ENCODE measurements around the gene ACYP2.

ACYP2 gene

GRCh38 chr2:54161660-54162424, 46.4 kb downstream of the ACYP2 start:
- no peak for DNase-seq

- no peak for DNase-seq
Observed at GRCh38 chr2:54164106-54164505, 48.7 kb downstream of the ACYP2 start.

DNA sequence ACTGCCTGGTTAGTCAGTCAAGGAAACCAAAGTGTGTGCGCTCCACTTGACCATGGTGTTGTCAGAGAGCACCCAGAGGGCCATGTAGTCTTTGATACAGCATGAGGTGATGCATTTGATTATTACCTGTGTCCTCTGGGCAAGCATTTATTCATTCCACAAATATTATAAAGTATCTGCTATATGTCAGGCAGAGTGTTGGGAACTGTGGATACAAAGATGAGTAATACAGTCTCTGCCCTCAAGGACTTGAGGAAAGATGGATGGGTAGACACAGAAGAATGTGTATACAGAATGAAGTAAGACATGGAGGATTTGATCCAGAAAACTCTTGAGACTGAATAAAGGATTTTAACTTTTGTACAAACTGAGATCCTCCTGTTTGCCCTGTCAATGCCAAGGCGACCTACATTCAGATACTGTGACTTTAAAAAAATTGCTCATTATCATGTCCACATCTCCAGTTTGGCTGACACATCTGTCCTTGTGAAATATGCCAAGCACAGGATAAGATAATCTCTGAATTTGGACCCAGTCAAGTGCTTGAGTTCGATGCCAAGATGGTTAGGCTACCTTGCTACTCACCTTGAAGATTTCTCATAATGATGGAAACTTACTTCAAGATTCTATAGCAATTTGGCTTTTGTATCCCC, 50.8 kb downstream of the ACYP2 start:
- DNase-seq = peak; percentile 11

- DNase-seq = peak; percentile 62
Observed at GRCh38 chr2:54176577-54176976, 61.2 kb downstream of the ACYP2 start.

DNA sequence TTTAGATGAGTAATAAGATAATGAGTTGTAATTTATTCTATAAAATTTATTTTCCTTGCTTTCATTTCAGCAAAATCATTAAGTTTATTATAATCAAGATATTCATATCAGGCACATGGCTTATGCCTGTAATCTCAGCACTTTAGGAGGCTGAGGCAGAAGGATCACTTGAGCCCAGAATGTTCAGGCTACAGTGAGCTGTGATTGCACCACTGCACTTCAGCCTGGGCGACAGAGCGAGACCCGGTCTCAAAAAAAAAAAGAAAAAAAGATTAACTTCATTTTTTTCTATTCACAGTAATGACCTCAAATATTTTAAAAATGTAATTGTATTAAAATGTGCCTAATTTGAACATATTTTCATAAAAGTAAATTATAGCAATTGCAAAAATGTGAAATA, 67.9 kb downstream of the ACYP2 start:
- DNase-seq = no peak

DNA sequence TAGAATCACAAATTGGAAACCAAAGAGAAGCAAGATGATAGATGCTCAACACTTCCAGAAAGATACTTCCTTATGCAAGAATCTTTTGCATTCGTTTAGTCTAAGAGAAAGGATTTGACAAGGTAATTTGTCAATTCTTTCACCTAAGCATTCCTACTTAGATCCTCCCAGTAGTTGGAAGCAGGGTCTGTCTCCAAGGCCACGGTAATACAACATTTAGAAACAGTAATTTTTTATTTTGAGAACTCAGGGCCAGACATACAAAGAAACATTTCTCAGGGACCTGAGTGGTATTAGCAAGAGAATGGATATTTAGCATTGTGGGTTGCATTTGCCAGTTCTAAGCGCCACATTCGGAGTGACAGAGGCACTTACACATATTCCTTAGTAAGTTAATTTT, 68.6 kb downstream of the ACYP2 start:
- DNase-seq = no peak

DNA sequence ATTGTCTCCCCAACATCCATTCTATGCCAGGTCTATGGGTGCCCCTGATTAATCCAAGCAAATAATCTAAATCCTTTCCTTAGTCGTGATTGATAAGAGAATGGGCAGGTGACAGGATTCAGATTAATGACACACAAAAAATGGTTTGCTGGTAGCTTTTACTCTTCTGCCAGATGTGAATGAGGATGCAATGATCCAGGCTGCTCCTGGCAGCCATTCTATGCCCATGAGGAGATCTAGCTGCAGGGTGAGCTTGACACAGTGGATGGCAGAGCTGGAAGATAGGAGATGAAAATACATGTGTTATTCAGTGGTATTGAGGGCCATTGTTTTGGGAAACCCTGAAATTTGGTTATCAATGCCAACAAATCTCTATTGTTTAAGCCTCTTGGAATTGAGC, 69.7 kb downstream of the ACYP2 start:
- no peak for DNase-seq

DNA sequence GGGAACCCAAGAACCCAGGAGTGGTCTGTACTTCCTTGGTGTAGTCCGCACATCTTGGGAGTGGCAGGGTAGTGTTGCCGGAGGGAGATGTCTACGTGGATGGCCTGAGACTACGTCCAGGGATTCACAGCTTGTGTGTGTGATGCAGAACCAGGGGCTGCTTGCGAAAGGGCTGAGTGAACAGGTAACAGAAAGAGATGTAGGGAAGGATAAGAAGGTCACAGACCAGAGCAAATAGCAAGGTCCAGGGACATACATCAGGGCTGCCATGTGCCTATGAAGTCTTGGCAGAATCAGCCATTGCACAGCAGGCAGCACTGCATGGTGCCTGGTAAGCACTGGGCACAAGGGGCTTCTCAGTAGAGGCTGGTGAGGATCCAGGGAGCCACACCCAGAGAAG, 71.9 kb downstream of the ACYP2 start:
- DNase-seq = no peak

DNA sequence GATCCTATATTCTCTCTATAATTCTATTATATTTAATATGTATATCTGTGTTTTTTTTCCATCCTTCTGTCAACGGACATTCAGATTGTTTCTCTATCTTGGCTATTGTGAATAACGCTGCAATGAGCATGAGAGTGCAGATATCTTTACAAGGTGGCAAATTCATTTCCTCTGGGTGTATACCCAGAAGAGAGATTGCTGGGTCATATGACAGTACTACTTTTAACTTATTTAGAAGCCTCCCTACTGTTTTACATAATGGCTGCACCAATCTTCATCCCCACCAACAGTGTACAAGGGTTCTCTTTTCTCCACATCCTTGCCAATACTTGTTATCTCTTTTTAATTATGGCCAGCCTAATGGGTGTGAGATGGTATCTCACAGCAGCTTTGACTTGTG, 74.1 kb downstream of the ACYP2 start:
- no peak for DNase-seq

DNA sequence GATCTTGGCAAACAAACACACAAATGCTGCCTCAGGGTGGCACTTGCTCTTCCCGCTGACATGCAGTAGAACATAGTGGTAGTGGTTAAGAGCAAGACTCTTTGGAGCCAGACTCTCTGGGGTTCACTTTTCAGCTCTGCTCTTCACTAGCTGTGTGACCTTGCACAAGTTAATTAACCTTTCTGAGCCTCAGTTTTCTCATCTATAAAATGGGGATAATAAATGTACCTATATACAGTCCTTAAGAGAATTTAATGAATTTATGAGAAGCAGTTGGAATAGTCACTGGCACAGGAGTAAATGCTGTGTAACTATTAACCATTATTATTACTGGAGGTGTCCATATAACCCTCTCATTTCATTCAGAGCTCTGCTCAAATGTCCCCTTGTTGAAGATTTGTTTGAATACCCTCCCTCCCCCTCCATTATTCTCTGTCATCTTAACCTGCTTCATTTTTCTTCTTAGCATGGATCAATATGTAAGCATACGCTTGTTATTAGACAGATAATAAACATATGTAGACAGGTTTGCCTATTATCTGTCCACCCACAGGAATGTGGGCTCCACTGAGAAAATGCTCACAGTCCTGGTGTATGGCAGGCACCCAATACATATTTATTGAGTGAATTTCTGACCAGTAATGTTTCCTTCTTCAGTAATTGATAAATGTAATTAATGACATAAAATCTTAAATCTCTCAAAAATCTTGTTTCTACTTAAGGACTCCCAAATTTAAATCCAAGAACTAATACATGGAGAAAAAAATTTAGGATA, 76.1 kb downstream of the ACYP2 start:
- DNase-seq = peak; percentile 34

- no peak for DNase-seq
Observed at GRCh38 chr2:54194761-54195750, 79.6 kb downstream of the ACYP2 start.

- no peak for DNase-seq
Observed at GRCh38 chr2:54196646-54197045, 81.2 kb downstream of the ACYP2 start.

- DNase-seq = peak; percentile 19
Observed at GRCh38 chr2:54204476-54204875, 89.1 kb downstream of the ACYP2 start.

GRCh38 chr2:54206596-54206995, 91.2 kb downstream of the ACYP2 start:
- peak; percentile 48 for DNase-seq

DNA sequence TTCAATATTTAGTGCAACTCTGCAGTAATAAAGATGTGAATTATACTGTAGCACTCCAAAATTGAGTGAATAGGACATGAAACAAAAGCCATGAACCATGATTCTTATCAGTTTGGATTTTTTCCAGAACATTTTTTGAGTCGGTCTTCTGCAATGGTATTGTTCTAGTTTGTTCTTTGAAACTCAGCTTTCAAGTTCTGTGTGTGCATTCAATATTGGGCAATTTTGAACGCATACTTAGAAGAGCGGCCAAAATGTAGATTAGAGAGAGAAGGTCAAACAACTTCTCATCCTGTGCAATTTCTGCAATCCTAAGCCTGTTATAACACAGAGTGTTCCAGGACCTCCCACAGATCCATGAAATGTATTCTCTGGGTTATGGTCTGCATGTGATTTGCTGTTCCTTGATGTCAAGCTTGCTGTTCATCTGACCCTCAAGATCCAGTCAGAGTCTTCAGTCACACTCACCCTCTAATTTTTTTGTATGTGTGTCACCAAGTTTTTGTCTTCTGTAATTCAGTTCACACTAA, 92.3 kb downstream of the ACYP2 start:
- DNase-seq = peak; percentile 52

- DNase-seq = peak; percentile 64
Observed at GRCh38 chr2:54208364-54209240, 93.2 kb downstream of the ACYP2 start.

GRCh38 chr2:54209379-54209778, 94.0 kb downstream of the ACYP2 start:
- no peak for DNase-seq

DNA sequence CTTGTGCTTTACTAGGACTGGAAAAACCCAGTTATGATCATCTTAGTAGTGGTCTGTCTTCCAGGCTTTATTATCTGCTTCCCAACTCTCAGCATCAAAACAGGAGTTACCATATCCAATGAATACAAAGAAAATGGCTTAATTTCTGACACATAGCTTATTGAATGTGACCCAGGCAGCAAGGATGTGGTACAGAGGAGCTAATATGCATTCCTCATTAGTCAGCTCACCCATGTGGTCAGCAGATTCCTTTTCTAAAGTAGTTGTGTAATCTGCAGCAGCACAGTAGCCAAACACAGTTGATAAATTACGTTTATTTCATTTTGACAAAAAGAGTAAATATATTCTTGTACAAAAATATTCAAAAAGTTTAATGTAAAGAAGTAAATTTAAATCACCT, 97.0 kb downstream of the ACYP2 start:
- DNase-seq = peak; percentile 97

DNA sequence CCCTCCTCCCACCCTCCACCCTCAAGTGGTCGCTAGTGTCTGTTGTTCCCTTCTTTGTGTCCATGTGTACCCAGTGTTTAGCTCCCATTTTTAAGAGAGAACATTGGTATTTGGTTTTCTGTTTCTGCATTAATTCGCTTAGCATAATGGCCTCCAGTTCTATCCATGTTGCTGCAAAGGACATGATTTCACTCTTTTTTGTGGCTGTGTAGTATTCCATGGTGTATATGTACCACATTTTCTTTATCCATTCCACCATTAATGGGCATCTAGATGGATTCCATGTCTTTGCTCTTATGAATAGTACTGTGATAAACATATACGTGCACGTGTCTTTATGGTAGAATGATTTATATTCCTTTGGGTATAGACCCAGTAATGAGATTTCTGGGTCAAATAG, 97.7 kb downstream of the ACYP2 start:
- no peak for DNase-seq

DNA sequence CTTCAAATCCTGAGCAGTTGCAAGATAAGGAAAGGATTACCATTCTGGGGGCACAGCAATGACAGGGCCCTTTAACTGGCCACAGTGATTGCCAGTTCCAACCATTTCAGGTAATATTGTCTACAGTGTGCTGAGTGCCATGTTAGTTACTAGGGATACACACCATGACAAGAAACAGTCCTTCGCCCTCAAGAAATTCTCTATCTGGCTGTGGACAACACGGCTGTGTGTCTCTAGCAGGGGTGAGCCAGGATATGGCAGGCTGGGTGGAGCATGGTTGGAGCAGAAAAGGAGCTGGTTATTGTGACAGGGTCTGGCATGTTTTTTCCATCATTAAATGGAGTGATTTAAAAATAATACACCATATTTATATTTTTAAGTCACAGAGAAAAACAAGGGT, 109.6 kb downstream of the ACYP2 start:
- DNase-seq = no peak

- DNase-seq = peak; percentile 45
Observed at GRCh38 chr2:54226260-54226659, 110.8 kb downstream of the ACYP2 start.
